COR-L47 (cell line): ENCODE measurements around the gene PRKAR1A.
"Not testable (repeated sequence)": the region's sequence is repeated elsewhere in the genome, so short reads cannot be mapped to it uniquely, and the experiment has no call there.

Source experiments
- DNase-seq: peaks from one replicate; lab custom pipeline; 2025; lab: John Stamatoyannopoulos, UW

The PRKAR1A gene

DNA sequence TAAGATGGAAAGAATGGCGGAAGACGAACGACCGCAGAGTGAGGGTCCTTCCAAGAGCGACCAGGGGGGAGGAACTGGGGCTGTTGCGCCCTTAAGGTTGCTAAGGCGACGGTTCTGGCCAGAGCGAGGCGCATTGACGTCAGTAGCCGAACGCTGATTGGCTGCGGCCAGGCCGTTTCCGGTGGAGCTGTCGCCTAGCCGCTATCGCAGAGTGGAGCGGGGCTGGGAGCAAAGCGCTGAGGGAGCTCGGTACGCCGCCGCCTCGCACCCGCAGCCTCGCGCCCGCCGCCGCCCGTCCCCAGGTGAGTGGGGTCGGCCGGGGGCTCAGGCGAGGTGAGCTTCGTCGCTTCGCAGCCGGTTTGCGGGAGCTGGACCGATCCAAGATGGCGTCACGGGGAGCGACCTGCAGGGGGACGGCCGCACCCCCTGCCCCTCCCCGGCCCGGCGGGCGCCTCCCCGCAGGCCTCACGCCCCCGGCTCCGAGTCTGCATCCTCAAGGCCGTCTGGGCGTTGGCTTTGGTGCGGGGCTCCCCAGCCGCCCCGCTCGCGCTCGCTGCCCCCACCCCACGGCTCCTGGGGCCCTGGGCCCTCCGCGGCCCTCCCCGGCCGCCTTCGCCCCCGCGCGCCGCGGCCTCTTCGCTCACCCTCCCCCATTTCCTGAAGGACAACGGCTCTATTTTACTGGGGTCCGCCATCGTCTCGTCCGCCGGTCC, at the start of gene PRKAR1A:
Gene PRKAR1A (plus strand): TSS at position 184 of the 713 bp plus-strand sequence. CDS start 2,970 bp downstream, outside the sequence.
- peak; percentile 94 for DNase-seq

DNA sequence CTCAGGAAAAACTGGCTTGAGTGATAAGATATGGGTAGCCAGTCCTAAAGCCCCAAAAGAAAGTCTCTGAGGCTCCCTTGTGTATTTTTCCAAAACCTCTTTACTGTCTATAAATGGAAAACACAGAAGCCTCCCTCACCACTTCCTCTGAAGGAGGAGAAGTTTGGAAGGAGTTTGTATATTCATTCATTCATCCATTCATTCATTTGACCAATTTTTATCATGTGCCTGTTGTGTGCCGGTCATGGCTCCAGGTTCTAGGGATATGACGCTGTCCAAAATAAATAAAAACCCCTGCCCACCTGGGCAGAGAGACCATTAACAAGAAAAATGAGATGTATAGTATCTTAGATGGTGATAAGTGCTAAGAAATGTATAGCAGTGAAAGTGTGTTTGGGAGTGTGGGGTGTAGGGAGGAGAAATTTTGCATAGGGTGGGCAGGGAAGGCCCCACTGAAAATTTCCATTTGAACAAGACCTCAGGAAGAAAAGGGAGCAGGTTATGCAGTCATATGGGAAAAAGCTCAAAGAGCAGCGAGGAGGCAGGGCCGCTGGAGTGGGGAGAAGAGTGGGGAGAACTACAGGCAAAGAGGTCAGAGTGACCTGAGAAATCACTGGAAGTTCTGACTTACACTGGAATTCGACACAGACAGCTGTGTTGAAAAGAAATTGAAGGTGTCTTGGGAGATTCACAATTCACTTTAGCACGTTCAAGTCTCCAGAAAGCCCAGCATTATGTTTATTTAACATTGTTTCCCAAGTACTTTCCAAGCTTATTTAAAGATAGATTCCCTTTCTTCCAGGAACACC, 48.8 kb upstream of the PRKAR1A start:
- no peak for DNase-seq

DNA sequence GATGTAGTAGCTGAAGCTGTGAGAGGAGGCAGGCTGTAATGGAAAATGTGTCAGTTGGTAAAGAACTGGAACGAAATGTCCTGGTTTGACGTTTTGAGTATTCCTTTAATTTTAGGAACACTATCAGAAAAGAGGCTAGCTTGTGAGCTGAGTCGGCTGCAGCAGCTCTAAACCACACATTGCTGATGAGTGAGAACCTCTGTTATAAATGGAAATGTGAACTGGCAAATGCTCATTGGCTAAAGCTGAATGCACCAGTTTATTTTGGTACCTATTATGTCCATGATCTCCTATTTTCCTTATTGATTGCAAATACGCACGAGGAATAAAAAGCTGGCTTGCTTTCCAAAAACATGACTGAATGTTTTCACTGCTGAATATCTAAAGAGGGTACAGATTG, 43.9 kb upstream of the PRKAR1A start:
- DNase-seq = no peak

DNA sequence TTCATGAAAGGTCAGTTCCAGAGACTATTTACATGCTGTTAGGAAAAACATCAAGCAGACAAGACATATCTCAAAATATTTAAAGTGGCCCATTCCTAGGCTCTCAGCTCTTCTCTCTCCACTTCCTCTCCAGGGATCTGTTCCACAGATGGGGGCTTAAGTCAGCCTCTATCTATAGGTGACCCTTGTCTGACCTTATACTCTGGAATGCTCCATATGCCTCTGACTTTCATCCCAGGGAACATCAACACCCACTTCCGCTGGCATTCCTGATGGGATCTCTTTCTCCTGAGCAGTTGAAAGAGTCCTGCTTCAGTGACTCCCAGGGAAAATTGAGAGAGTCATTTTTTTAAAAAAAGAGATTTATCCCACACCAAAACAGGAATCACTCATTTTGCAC, 43.4 kb upstream of the PRKAR1A start:
- no peak for DNase-seq

DNA sequence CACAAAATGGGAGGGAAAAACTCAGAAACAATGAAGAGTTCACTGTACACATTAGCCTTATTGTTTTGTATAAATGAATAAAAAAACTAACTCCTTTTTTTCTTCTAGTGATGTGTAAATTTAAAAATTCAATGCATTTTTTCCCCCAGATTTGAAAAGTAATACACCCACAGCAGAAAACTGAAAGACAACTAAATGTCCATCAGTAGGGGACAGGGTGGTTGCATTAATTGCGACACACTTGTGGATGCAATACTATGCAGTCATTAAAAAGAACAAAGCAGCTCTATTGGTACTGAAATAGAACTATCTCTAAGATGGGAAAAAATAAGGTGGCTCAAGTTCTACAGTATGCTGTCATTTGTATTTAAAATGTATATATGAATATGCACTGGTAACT, 41.3 kb upstream of the PRKAR1A start:
- no peak for DNase-seq

DNA sequence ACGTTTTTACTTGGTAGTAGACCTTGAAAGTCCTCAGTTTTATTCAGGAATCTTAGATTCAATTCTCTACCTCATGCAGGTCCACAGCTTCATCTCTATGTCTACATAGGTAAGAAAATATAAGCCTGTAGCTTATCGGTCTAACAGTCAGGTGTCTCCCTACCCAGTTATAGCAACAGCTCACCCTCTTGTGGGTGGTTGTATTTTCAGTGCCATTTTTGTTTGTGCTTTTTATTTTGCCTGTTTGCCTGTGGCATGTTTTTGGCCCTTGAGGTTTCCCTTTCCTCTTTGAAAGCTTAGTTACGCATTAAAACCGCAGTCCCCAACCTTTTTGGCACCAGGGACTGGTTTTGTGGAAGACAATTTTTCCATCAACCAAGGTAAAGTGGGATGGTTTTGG, 31.3 kb upstream of the PRKAR1A start:
- no peak for DNase-seq

- no peak for DNase-seq
Measured at GRCh38 chr17:68482576-68483041, 29.6 kb upstream of the PRKAR1A start.

GRCh38 chr17:68484458-68484857, 27.8 kb upstream of the PRKAR1A start:
- DNase-seq = no peak

DNA sequence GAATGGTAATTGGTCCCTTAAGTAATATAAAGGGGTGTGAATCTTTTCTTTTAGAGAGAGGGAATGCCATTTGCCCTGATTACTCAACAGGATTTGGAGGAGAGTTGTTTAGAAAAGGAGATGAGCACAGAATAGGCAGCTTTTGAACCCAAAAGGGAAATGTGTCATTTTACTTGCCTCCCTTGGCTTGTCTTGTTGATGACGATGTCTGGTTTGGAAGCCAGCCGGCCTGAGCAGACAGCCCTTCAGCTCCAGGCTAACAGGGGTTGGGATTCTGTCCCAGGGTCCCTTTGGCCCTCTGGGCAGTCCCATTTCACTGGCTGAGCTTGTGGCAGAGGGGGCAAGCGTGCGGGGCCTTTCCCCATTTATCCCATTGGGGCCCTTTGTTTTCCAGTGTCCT, 22.3 kb upstream of the PRKAR1A start:
- DNase-seq = no peak

- no peak for DNase-seq
Measured at GRCh38 chr17:68491381-68492231, 20.6 kb upstream of the PRKAR1A start.

DNA sequence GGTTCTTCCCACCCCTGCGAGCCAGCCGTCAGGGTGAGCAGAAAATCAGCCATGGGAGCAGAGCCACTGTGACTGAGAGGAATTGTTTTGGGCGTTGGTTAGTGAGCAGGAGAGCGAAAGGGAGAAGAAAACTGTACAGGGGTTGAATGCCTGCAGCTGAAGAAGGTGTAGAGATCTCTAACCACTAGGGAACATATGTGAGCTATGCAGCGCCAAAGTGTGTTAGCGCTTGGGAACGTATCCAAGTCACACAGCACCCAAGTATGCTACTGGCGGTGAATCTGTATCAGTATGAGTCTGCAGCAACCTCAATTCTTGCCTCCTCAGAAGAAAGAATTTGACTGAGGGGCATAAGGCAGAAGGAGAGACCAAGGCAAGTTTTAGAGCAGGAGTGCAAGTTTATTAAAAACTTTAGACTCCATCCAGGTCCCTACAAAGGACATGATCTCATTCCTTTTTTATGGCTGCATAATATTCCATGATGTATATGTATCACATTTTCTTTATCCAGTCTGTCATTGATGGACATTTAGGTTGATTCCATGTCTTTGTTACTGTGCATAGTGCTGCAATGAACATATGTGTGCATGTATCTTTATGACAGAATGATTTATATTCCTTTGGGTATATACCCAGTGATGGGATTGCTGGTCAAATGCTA, 19.7 kb upstream of the PRKAR1A start:
- DNase-seq = not testable (repeated sequence)

DNA sequence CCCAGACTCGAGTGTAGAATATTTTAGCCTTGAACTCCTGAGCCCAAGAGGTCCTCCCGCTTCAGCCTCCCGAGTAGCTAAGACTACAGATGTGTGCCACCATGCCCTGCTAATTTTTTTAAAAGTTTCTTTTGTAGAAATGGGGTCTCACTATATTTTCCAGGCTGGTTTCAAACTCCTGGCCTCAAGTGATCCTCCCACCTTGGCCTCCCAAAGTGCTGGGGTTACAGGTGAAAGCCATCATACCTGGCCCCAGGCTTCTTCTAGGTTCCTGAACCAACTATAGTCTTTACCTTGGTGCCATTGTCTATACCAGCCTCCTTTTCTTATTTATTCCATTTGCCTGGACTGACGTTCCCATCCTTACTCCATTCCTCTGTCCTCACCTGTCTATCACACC, 17.1 kb upstream of the PRKAR1A start:
- no peak for DNase-seq

DNA sequence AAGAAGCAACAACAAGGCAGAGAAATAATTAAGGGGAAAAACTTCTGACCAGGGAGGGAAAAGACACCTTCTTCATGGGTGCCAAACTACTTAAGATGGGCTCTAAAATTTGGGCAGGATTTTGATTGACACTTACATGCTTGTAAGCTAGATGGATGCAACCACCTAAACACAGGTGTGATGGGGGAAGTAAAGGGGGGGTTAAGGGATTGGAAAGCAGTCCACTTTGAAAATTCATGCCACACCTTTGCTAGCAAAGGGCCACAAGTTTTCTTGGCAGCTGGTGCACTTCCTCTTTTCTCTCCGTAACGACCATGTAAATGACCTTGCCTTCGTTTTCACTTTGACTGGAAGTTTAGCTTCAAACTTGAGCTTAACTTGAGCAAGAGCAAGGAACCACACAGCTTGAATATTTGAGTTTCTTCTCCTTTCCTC, 14.3 kb upstream of the PRKAR1A start:
- DNase-seq = no peak

DNA sequence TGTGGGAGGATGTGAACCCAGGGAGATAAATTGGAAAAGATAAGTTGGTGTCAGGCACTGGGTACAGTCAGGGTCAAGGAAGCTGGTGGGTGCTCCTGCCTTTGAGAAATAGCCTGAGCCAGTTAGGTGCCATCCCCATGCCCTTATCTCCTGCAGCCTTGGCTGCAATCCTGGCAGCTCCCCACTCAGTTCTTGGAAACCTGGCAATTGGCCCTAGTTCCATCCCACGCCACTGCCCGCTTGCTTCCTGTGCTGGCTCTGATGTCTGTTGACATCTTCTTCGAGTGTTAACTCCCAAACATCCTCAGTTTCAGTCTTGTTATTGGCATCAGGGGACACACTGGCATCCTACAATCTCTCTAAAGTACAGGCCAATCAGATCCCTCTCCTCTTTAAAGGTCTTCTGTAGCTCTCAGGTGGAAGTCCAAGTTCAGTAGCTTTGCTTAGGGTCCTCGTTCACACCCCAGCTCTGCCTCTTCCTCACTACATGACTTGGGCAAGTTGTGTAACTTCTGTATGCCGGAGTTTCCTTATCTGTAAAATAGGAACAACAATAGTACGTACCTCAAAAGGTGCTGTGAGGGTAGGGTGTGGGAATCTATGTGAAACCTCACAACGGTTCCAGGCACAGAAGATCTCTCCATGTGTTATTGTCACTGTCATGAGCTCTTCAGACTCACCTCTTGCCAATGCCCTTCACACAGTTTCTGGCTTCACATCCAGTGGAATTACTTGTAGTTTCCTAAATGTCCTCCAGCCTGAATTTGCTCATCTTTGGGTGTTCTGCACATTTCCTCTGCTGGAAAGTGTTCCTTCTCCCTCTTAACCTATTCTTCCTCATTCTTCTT, 13.5 kb upstream of the PRKAR1A start:
- DNase-seq = no peak

DNA sequence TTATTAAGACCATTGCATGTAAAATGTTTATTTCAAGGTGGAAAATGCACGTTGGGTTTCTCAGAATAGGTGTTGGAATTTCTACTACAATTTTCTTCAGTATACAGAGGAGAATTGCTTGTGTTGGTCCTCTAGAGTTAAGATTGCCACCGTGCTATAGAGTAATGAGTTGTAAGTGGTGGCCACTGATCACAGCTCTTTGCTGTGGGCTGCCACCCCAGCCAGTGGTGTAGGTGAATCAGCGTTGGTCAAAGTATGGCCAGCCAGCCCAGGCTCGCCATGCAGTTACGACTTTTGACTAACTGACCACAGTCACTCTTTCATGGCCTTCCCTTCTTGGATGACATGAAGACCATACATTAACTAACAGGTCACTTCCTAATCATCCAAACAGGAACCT, 12.6 kb upstream of the PRKAR1A start:
- no peak for DNase-seq

DNA sequence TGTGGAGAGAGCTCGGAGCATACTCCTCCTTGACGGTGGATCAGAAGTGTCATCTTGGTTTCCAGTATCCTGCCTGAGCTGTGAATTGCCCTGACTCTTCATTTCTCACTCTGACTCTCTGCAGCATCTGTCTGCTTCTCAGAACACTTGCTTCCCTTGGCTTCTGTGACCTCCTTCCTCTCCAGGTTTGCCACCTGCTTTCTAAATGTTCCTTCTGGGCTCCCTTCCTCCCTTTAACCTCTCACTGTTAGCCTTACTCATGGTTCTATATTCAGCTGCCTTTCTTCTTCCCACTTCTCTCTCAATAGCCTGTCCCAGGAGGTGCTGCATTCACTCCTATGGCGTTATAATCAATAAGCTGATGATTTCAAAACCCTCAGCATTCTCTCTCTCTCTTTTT, 11.2 kb upstream of the PRKAR1A start:
- no peak for DNase-seq

GRCh38 chr17:68505951-68506350, 6.3 kb upstream of the PRKAR1A start:
- DNase-seq = no peak

DNA sequence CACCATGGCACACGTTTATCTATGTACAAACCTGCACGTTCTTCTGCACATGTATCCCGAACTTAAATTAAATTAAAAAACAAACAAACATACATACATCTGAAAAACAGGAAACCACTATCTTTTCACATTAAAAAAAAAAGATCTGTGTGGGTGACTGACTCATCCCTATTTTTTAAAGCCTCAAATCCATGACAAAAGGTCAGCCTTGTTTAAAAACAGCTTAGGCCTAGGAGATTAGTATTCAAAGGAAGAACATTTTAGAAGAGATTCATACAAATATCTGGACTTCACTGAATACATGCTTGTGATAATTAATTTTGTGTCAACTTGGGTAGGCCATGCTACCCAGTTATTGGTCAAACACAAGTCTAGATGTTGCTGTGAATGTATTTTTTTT, 4.7 kb upstream of the PRKAR1A start:
- no peak for DNase-seq

- DNase-seq = no peak
Measured at GRCh38 chr17:68509141-68510057, 2.8 kb upstream of the PRKAR1A start.

DNA sequence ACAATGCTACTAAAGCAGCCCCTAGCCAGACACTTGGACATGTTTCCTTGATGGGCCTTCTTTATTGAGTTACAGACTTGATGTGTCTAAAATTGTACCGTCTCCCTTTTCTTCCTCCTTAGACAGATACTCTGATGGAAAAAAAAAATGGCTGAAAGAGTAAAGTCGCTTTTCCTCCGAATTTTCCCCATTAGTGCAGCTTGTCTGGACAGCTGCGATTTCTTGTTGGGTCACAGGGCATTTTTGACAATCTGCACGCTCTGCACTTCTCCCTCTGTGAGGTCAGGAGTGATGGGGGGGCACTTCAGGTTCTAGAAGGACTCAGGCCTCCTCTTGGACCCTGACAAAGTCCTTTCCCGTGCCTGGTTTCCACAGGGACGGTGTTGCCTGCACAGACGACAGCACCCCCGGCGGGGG, 968 bp upstream of the PRKAR1A start:
- DNase-seq = no peak
